GM23338 (cell line): ENCODE results near the gene GMEB2.

Experiments
- EZH2 ChIP-seq: fragments of 200-600 bp; sonication (generic); IDR thresholded peaks from one replicate; pipeline ENCODE4 v1.8.0; 2017; ENCODE audit warnings: antibody characterized with exemption, mild to moderate bottlenecking, low read depth; ENCODE audit not compliant: unreplicated experiment
- POLR2AphosphoS5 ChIP-seq: IDR thresholded peaks from 2 replicates; pipeline ENCODE4 v1.6.1; 2016; ENCODE audit warnings: antibody characterized with exemption, low read depth
- TF ChIP-seq, protein P1 (sequence below), 2 experiments: fragments of 200-600 bp in 1 of 2; sonication (generic) in 1 of 2; conservative IDR thresholded peaks; 2 replicates each; pipeline versions ENCODE4 v1.5.1 to v1.6.1; 2016 to 2017; ENCODE audit warnings: antibody characterized with exemption in 2 of 2, low read depth in 2 of 2, mild to moderate bottlenecking in 2 of 2, moderate library complexity in 1 of 2

DNA sequence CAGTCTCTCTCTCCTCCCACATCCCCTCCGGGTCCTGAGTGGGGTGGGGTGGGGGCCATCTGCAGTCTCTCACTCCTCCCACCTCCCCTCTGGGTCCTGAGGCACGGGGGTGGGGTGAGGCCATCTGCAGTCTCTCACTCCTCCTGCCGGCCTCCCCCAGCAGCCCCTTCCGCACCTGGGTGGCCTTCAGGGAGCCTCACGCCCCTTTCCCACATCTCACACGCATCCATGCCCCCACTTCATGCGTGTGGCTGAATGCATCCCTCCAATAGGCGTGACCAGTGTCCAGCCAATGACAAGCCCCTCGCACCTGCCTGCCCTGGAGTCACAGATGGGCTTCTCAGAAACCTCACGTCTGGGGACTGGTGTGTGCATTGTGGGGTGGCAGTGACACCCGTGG is 78.4 kb downstream of the GMEB2 start:
- TF ChIP-seq, protein P1, sequence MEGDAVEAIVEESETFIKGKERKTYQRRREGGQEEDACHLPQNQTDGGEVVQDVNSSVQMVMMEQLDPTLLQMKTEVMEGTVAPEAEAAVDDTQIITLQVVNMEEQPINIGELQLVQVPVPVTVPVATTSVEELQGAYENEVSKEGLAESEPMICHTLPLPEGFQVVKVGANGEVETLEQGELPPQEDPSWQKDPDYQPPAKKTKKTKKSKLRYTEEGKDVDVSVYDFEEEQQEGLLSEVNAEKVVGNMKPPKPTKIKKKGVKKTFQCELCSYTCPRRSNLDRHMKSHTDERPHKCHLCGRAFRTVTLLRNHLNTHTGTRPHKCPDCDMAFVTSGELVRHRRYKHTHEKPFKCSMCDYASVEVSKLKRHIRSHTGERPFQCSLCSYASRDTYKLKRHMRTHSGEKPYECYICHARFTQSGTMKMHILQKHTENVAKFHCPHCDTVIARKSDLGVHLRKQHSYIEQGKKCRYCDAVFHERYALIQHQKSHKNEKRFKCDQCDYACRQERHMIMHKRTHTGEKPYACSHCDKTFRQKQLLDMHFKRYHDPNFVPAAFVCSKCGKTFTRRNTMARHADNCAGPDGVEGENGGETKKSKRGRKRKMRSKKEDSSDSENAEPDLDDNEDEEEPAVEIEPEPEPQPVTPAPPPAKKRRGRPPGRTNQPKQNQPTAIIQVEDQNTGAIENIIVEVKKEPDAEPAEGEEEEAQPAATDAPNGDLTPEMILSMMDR (conservative IDR thresholded peaks at IDR 0.05; ENCODE audit: low read depth in 2 of 2) = no peak
- TF ChIP-seq EZH2 = no peak
- no peak for TF ChIP-seq POLR2AphosphoS5
